HCT116 (cell line): ENCODE measurements around the gene PLCB1. TPM values are rescaled to one million over a fixed set of nuclear protein-coding genes. Genes with fewer than 3 reads are reported as not detected.

ENCODE experiments used
- ATAC-seq: fragments of 200-7000 bp; cut with Tn5 transposase; 2 replicates; pipeline ENCODE4 v1.9.1; 2020; ENCODE audit warnings: mild to moderate bottlenecking, moderate library complexity
- BruUV-seq: library from RNA; stranded (reverse); fragments of 400-500 nt; replicated peaks from 2 replicates; lab custom pipeline; 2021; lab: Mats Ljungman, UMichigan
- CTCF ChIA-PET: fragments of 300-600 bp; sonication (Branson Sonifier 250); formaldehyde crosslinking; loops from one replicate; lab custom pipeline; 2021; ENCODE audit warnings: antibody characterized with exemption; lab: Charles Lee
- POLR2A ChIA-PET: fragments of 300-600, 350-600 bp; sonication (Branson Sonifier 250); formaldehyde crosslinking; loops from one replicate; lab custom pipeline; 2021; ENCODE audit warnings: antibody characterized with exemption; lab: Charles Lee
- RAD21 ChIA-PET, 2 experiments: fragments of 300-600 bp; sonication (Branson Sonifier 250); formaldehyde crosslinking; loops; one replicate each; lab custom pipeline; 2023; ENCODE audit warnings: low total read pairs in 2 of 2; ENCODE audit not compliant: uncharacterized antibody in 2 of 2, unreplicated experiment in 2 of 2, low non-redundant PET in 1 of 2; lab: Charles Lee
- DNase-seq: peaks from one replicate; pipeline ENCODE4 v3.0.0-alpha.2; 2010; ENCODE audit warnings: low read depth, low spot score
- H2AFZ ChIP-seq: fragments of 200-600 bp; shearing (Covaris generic), sonication (generic); 2 replicates; pipeline ENCODE4 v1.6.1; 2017; ENCODE audit warnings: low read depth, mixed run types, mixed read lengths, antibody characterized with exemption, low read length; ENCODE audit not compliant: poor library complexity, severe bottlenecking
- H3K27ac ChIP-seq: 2 replicates; pipeline ENCODE4 v1.5.1; 2012; ENCODE audit warnings: low read depth, low read length
- H3K27me3 ChIP-seq: fragments of 200-600 bp; sonication (generic); 2 replicates; pipeline ENCODE4 v1.6.1; 2016; ENCODE audit warnings: mixed run types, low read length, mixed read lengths; ENCODE audit not compliant: insufficient read depth
- H3K36me3 ChIP-seq, 2 experiments: fragments of 200-500 bp in 1 of 2; fragments of 200-600 bp in 1 of 2; sonication (Bioruptor generic) in 1 of 2; sonication (generic) in 1 of 2; 2 replicates each; pipeline versions ENCODE4 v1.5.1 to v1.6.1; 2014 to 2016; ENCODE audit warnings: low read length in 2 of 2, inconsistent platforms in 1 of 2, mixed read lengths in 1 of 2, mixed run types in 1 of 2; ENCODE audit not compliant: insufficient read depth in 2 of 2, control insufficient read depth in 1 of 2
- H3K4me1 ChIP-seq, 2 experiments: fragments of 200-600 bp in 1 of 2; sonication (generic) in 1 of 2; 2 replicates each; pipeline versions ENCODE4 v1.5.1 to v1.6.1; 2012 to 2017; ENCODE audit warnings: low read length in 2 of 2, inconsistent platforms in 1 of 2, mild to moderate bottlenecking in 1 of 2, mixed read lengths in 1 of 2, mixed run types in 1 of 2, moderate library complexity in 1 of 2; ENCODE audit not compliant: insufficient read depth in 2 of 2, control insufficient read depth in 1 of 2
- H3K4me2 ChIP-seq: fragments of 200-600 bp; sonication (generic); 2 replicates; pipeline ENCODE4 v1.6.1; 2017; ENCODE audit warnings: mixed run types, low read length, mixed read lengths
- H3K4me3 ChIP-seq, 2 experiments: fragments of 200-600 bp in 1 of 2; sonication (generic) in 1 of 2; replicated peaks in 1 of 2; 2 replicates each; pipeline ENCODE4 v1.5.1; 2011 to 2016; ENCODE audit warnings: low read length in 2 of 2, control low read depth in 1 of 2, low read depth in 1 of 2, mild to moderate bottlenecking in 1 of 2, mixed read lengths in 1 of 2, mixed run types in 1 of 2
- H3K79me2 ChIP-seq: fragments of 200-600 bp; sonication (generic); 2 replicates; pipeline ENCODE4 v1.6.1; 2017; ENCODE audit warnings: mild to moderate bottlenecking, mixed run types, low read length, moderate library complexity, mixed read lengths; ENCODE audit not compliant: insufficient read depth
- H3K9ac ChIP-seq: fragments of 200-600 bp; sonication (generic); 2 replicates; pipeline ENCODE4 v1.6.1; 2016; ENCODE audit warnings: low read length, mixed read lengths
- H3K9me2 ChIP-seq: fragments of 200-600 bp; sonication (generic), shearing (Covaris generic); 2 replicates; pipeline ENCODE4 v1.6.1; 2017; ENCODE audit warnings: mixed run types, mild to moderate bottlenecking, moderate library complexity; ENCODE audit not compliant: insufficient read depth
- H3K9me3 ChIP-seq, 2 experiments: fragments of 200-500 bp in 1 of 2; fragments of 200-600 bp in 1 of 2; sonication (Bioruptor generic) in 1 of 2; sonication (generic) in 1 of 2; 2 replicates each; pipeline ENCODE4 v1.6.1; 2014 to 2017; ENCODE audit warnings: low read length in 2 of 2, mixed read lengths in 2 of 2, inconsistent platforms in 1 of 2, low read depth in 1 of 2, mild to moderate bottlenecking in 1 of 2, mixed run types in 1 of 2, moderate library complexity in 1 of 2; ENCODE audit not compliant: control insufficient read depth in 1 of 2, insufficient read depth in 1 of 2
- H4K20me1 ChIP-seq: fragments of 200-600 bp; sonication (generic), shearing (Covaris generic); 2 replicates; pipeline ENCODE4 v1.6.1; 2017; ENCODE audit warnings: mixed run types, mild to moderate bottlenecking, moderate library complexity; ENCODE audit not compliant: insufficient read depth
- ATF3 ChIP-seq: IDR thresholded peaks from 2 replicates; pipeline ENCODE4 v1.6.1; 2012
- CBX3 ChIP-seq: IDR thresholded peaks from 2 replicates; pipeline ENCODE4 v1.6.1; 2012; ENCODE audit warnings: low read depth
- CEBPB ChIP-seq: IDR thresholded peaks from 2 replicates; pipeline ENCODE4 v1.6.1; 2012; ENCODE audit warnings: low read depth
- EZH2phosphoT487 ChIP-seq: fragments of 200-600 bp; IDR thresholded peaks from 2 replicates; pipeline ENCODE4 v1.6.1; 2018; ENCODE audit warnings: antibody characterized with exemption, borderline replicate concordance
- JUND ChIP-seq: IDR thresholded peaks from 2 replicates; pipeline ENCODE4 v1.6.1; 2012
- POLR2AphosphoS5 ChIP-seq: IDR thresholded peaks from 2 replicates; pipeline ENCODE4 v1.6.1; 2011; ENCODE audit warnings: mild to moderate bottlenecking, low read depth, low read length, moderate library complexity
- REST ChIP-seq: IDR thresholded peaks from 2 replicates; pipeline ENCODE4 v1.6.1; 2012; ENCODE audit warnings: low read depth
- SP1 ChIP-seq: IDR thresholded peaks from 2 replicates; pipeline ENCODE4 v1.6.1; 2012; ENCODE audit warnings: low read depth
- SRF ChIP-seq: IDR thresholded peaks from 2 replicates; pipeline ENCODE4 v1.6.1; 2012; ENCODE audit warnings: low read depth
- TCF7L2 ChIP-seq: IDR thresholded peaks from 2 replicates; pipeline ENCODE4 v1.7.0; 2011; ENCODE audit warnings: borderline replicate concordance, inconsistent platforms; ENCODE audit not compliant: insufficient read depth, insufficient read length; ENCODE audit errors: extremely low read depth
- ZBTB33 ChIP-seq: IDR thresholded peaks from 2 replicates; pipeline ENCODE4 v1.6.1; 2011; ENCODE audit warnings: mild to moderate bottlenecking, low read length, moderate library complexity; ENCODE audit not compliant: insufficient replicate concordance; ENCODE audit errors: extremely low read depth
- ZFX ChIP-seq: fragments of 450-650 bp; IDR thresholded peaks from 2 replicates; pipeline ENCODE4 v1.6.1; 2017
- ZNF274 ChIP-seq: fragments of 200-500 bp; sonication (Bioruptor generic); IDR thresholded peaks from 2 replicates; pipeline ENCODE4 v1.6.1; 2014; ENCODE audit warnings: mild to moderate bottlenecking, low read depth, low read length, inconsistent platforms
- intact Hi-C: fragments of 100-400 bp; cut with micrococcal nuclease; formaldehyde crosslinking; loops from 2 replicates; pipeline ENCODE4 v1.10.0; 2022
- total RNA-seq: library from RNA; stranded (reverse); gene quantifications from one replicate; pipeline ENCODE4 v1.2.1, GENCODE V29; 2021; ENCODE audit not compliant: unreplicated experiment

PLCB1 gene
- total RNA-seq, 1 experiment from 2014 or later = 15.8 TPM

- Histone ChIP-seq H3K9me2 (no peaks in the 10 kb centered on the region), H3K79me2 (no peaks in the 10 kb centered on the region), H3K4me3 (no peak overlapping the region), H4K20me1 (no peaks in the 10 kb centered on the region), H3K27ac (no peak overlapping the region), H3K4me2 (no peak overlapping the region), H3K9me3 (no peaks in the 10 kb centered on the region), H3K4me1 (no peaks in the 10 kb centered on the region), H3K36me3 (no peaks in the 10 kb centered on the region), H3K27me3 (no peaks in the 10 kb centered on the region), H3K9ac (no peak overlapping the region), H2AFZ (no peak overlapping the region)
- intact Hi-C loops = no loop called here
- DNase-seq = no peak
- ATAC-seq = no peak
- no TSS peak for BruUV-seq
- TF ChIP-seq TCF7L2 = no peak
- no peak for TF ChIP-seq ATF3
- no peak for TF ChIP-seq REST
- TF ChIP-seq EZH2phosphoT487 = no peak
- TF ChIP-seq SP1 = no peak
- RAD21 ChIA-PET = no interaction called here
- CTCF ChIA-PET = no interaction called here
- POLR2A ChIA-PET = no interaction called here
These were observed 128.8 kb downstream of the PLCB1 start for GRCh38 chr20:8260837-8261251.

GRCh38 chr20:8262721-8263120, 130.7 kb downstream of the PLCB1 start:
- BruUV-seq = no TSS peak
- H3K4me1 ChIP-seq = no peaks in the 10 kb centered on the region
- ATAC-seq (no peak), DNase-seq (no peak)
- no peaks in the 10 kb centered on the region for H3K9me2 ChIP-seq
- no peaks in the 10 kb centered on the region for H3K79me2 ChIP-seq
- no peak overlapping the region for H3K9ac ChIP-seq
- CTCF ChIA-PET = no interaction called here
- no peak overlapping the region for H2AFZ ChIP-seq
- H3K36me3 ChIP-seq = no peaks in the 10 kb centered on the region
- no peak overlapping the region for H3K4me3 ChIP-seq
- RAD21 ChIA-PET = no interaction called here
- no peak overlapping the region for H3K4me2 ChIP-seq
- H3K9me3 ChIP-seq = no peaks in the 10 kb centered on the region
- POLR2A ChIA-PET = no interaction called here
- no peak overlapping the region for H3K27ac ChIP-seq
- intact Hi-C loops = no loop called here
- no peaks in the 10 kb centered on the region for H3K27me3 ChIP-seq
- H4K20me1 ChIP-seq = no peaks in the 10 kb centered on the region
- TF ChIP-seq ZFX = no peak
- no peak for TF ChIP-seq ZNF274
- no peak for TF ChIP-seq CEBPB
- TF ChIP-seq CBX3 = no peak
- TF ChIP-seq POLR2AphosphoS5 = no peak
- no peak for TF ChIP-seq JUND
- no peak for TF ChIP-seq SRF
- no peak for TF ChIP-seq ZBTB33
- TF ChIP-seq ATF3 = no peak
